Sciatic nerve (tissue), 2 donors: ENCODE results near the gene RAPGEF5. TPM values are rescaled to one million over a fixed set of nuclear protein-coding genes. Genes with fewer than 3 reads are reported as not detected.

Source experiments
- ATAC-seq: fragments of 200-7000 bp; cut with Tn5 transposase; one replicate; pipeline ENCODE4 v1.9.1; 2020; ENCODE audit warnings: mild to moderate bottlenecking, moderate library complexity
- DNase-seq: peaks from one replicate; pipeline ENCODE4 v3.0.0-alpha.2; 2020; ENCODE audit warnings: low spot score
- intact Hi-C: fragments of 100-400 bp; cut with DNase I; formaldehyde crosslinking; loops from one replicate; pipeline ENCODE4 v1.14.2; 2022
- total RNA-seq: library from RNA; stranded (reverse); fragmentation: NEBNext Ultra II Directional; extraction: Animal tissue kit (Norgen Biotek cat#: 25700); gene quantifications from one replicate; pipeline ENCODE4 v1.2.1, GENCODE V29; 2021
- donor health status: DM: no; HTN: no; CAD: no.
- donor health status: DM: no; HTN: no; CAD: no.

Gene RAPGEF5
- total RNA-seq, 1 donor from 2014 or later = 62.8 TPM

- ATAC-seq = no peak
- DNase-seq = no peak
- intact Hi-C loops = no loop called here
Measured at GRCh38 chr7:22355620-22356009, 1.3 kb downstream of the RAPGEF5 start.

GRCh38 chr7:22354462-22354861 lies 2.5 kb downstream of the RAPGEF5 start:
- intact Hi-C loops = no loop called here
- no peak for ATAC-seq
- DNase-seq = no peak

- no peak for ATAC-seq
- DNase-seq = no peak
- intact Hi-C loops = no loop called here
Measured at GRCh38 chr7:22352887-22353286, 4.1 kb downstream of the RAPGEF5 start.

GRCh38 chr7:22351878-22352277 lies 5.1 kb downstream of the RAPGEF5 start:
- ATAC-seq (no peak), DNase-seq (no peak)
- intact Hi-C loops = no loop called here

GRCh38 chr7:22351329-22351692 lies 5.6 kb downstream of the RAPGEF5 start:
- ATAC-seq = no peak
- intact Hi-C loops = no loop called here
- DNase-seq = no peak

- DNase-seq = no peak
- no peak for ATAC-seq
- intact Hi-C loops = no loop called here
Measured at GRCh38 chr7:22350466-22351328, 6.3 kb downstream of the RAPGEF5 start.

- intact Hi-C loops = no loop called here
- ATAC-seq (no peak), DNase-seq (no peak)
Measured at GRCh38 chr7:22348379-22348778, 8.6 kb downstream of the RAPGEF5 start.

- ATAC-seq (no peak), DNase-seq (no peak)
- intact Hi-C loops = no loop called here
Measured at GRCh38 chr7:22346383-22347107, 10.4 kb downstream of the RAPGEF5 start.

GRCh38 chr7:22344655-22345054 lies 12.3 kb downstream of the RAPGEF5 start:
- ATAC-seq (no peak), DNase-seq (no peak)
- intact Hi-C loops = no loop called here

GRCh38 chr7:22343612-22344011 lies 13.3 kb downstream of the RAPGEF5 start:
- DNase-seq (no peak), ATAC-seq (no peak)
- intact Hi-C loops = no loop called here

- ATAC-seq (no peak), DNase-seq (no peak)
- intact Hi-C loops = no loop called here
Measured at GRCh38 chr7:22343071-22343470, 13.9 kb downstream of the RAPGEF5 start.

- intact Hi-C loops = no loop called here
- ATAC-seq (no peak), DNase-seq (no peak)
Measured at GRCh38 chr7:22339725-22340390, 17.1 kb downstream of the RAPGEF5 start.

GRCh38 chr7:22338877-22339276 lies 18.1 kb downstream of the RAPGEF5 start:
- DNase-seq (no peak), ATAC-seq (no peak)
- intact Hi-C loops = no loop called here

- intact Hi-C loops = no loop called here
- ATAC-seq (no peak), DNase-seq (no peak)
Measured at GRCh38 chr7:22338411-22338810, 18.5 kb downstream of the RAPGEF5 start.

- ATAC-seq (no peak), DNase-seq (no peak)
- intact Hi-C loops = no loop called here
Measured at GRCh38 chr7:22333680-22334141, 23.2 kb downstream of the RAPGEF5 start.

GRCh38 chr7:22332461-22332870 lies 24.5 kb downstream of the RAPGEF5 start:
- DNase-seq (no peak), ATAC-seq (no peak)
- intact Hi-C loops = no loop called here

- intact Hi-C loops = no loop called here
- ATAC-seq = peak; percentile 48
- no peak for DNase-seq
Measured at GRCh38 chr7:22331704-22332103, 25.2 kb downstream of the RAPGEF5 start.

- no peak for ATAC-seq
- DNase-seq = no peak
Measured at GRCh38 chr7:22330903-22331302, 26.1 kb downstream of the RAPGEF5 start.

GRCh38 chr7:22329816-22330524 lies 27.0 kb downstream of the RAPGEF5 start:
- ATAC-seq = no peak
- no peak for DNase-seq
- intact Hi-C loops = no loop called here

More at GRCh38 chr7:22330903-22331302, 26.1 kb downstream of the RAPGEF5 start:
- intact Hi-C loops = no loop called here
